Activated T-cell treated with anti-CD3 and anti-CD28 coated beads for 48 hours (primary cell): Measurements from ENCODE around the gene ASTN1.

Source experiments
- DNase-seq: peaks from one replicate; pipeline ENCODE4 v3.0.0-alpha.2; 2020; ENCODE audit warnings: low read depth

ASTN1 gene

DNA sequence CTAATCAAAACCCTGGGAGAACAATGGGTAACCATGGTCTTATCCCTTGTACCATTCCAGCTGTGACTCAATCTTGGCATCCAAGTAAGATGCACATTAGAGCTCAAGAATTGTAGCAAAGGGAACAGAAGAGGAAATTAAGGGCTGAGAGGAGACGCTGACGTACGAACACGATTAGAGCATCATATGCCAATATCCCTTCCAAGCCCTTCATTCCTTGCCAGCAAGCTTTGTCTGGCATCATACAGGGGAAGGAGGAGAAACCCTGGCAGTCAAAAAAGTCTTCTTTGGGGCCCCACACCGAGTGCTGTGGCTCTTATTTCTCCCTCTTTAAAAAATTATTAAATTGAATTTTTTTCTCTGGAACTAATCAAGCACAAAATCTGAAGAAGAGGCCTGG lies 120.9 kb downstream of the ASTN1 start:
- no peak for DNase-seq

DNA sequence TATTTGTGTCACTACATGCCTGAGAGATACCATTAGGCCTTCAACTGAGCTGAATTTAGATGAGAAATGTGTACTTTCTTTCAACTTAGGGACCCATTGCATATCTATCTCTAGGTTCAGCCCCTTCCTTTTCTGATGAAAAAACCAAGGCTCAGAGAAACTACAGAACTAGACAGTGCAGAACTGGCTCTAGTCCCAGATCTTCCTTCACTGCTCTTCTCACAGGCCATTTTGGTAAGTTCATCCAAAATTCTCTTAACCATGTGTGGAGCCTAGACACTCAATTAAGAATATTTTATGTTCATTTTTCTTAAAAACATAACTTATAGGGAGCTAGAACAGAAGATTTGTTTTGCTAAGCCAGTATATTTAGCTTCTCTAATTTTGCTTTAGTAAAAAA lies 128.9 kb downstream of the ASTN1 start:
- no peak for DNase-seq

DNA sequence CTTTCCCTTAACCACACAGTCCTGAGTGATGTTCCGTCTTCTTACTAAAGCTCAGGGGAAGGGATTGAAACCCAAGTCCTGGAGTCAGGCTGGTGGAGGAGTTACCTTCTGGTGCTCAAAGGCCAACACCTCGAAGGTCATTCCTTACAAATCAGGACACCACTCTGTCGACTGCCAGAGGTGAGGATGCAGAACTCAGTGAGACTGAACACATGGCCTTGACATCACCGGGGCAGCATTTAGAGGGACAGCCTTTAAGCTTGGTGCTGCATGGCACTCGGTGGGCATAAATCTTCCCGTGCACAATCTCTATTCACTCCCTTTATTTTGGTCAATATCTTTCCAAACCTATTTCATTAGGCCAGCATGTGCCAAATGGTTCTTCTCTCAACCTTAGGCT lies 130.9 kb downstream of the ASTN1 start:
- DNase-seq = no peak

DNA sequence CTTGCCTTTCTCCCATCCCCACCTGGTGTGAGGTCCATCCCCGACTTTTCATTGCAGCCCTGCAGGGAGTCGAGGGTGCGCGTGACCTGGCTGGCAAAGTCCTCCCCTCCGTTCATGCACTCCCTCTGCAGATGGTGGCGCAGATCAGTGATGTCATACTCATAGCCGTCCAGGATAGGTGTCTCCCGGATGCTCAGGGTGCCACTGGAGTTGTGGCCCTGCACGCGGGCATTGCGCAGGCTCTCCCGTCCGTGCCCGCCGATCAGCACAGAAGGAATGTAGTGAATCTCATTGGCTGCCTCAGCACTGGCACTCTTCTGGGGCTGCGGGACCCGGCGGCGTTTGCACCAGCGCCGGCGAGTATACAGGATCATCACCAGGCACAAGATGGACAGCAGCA lies 132.1 kb downstream of the ASTN1 start:
- DNase-seq = no peak

DNA sequence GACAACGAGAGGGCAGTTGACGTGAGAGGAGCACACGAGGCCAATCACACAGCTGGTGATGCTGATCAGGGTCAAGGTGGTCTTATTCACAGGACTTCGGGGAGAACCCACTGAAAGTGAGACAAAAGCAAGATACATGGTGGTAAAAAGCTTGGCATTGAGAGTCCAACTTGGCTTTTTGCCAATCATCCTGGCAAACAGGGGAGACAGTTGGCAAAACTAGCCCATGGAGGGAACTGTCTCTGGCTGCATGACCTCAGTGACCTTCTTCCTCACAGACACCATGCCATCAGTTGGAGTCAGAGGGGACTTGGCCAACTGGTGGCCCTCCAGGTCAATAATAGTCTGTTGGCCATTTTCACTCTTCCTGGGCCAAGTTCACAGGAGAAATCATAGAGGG lies 139.9 kb downstream of the ASTN1 start:
- no peak for DNase-seq

DNA sequence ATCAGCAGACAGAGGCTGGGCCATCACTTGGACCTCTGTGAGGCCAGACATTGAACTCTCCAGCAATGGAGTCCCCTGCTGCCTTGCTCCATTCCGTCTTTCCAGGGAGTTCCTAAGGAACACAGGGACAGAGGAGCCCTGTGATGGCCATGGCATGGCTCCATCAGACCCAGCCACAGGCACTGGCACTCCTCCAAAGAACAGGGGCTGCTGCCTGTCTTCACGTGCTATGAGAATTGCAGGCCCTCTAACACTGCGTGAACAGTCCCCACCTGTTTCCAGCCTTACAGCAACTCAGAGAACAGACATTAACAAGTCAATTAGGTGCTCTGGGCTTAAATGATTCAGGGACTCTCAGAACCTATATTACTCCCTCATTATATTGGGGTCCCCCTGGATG lies 140.8 kb downstream of the ASTN1 start:
- no peak for DNase-seq

DNA sequence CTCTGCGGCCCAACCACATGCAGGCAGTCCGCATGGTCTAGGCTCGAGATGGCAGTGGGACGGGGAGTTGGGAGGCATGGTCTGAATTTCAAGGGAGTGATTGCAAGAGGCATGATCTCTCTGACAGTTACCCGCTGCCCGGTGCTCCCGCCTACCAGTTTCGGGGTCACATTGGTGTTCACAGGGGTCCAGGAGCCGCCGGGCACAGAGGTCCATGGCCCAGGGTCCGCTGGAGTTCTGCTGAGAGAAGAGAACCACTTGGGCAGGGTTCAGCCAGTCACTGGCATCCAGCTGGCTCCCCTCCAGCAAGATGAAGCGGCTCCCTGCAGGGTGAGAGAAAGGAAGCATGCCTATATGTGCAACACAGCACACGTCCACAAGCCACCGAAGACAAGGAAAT lies 141.3 kb downstream of the ASTN1 start:
- no peak for DNase-seq

DNA sequence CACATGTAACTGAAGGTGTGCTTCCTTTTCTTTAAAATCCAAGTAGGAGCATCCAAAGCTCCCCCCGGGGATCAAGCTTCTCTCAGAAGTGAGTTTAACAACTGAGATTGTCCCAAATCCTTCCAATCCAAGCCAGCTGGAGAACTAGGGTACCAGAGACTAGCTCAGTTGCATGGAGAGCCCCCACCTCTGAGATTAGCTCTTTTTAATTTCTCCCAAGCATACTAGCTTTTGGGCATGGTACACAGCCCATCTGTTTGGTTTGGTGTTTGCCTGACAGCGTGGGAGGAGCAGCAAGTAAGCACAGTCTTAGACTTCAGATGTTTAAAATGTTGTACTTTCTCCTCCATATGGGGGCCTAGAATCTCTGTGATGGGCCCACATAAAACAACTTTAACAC lies 142.8 kb downstream of the ASTN1 start:
- no peak for DNase-seq

DNA sequence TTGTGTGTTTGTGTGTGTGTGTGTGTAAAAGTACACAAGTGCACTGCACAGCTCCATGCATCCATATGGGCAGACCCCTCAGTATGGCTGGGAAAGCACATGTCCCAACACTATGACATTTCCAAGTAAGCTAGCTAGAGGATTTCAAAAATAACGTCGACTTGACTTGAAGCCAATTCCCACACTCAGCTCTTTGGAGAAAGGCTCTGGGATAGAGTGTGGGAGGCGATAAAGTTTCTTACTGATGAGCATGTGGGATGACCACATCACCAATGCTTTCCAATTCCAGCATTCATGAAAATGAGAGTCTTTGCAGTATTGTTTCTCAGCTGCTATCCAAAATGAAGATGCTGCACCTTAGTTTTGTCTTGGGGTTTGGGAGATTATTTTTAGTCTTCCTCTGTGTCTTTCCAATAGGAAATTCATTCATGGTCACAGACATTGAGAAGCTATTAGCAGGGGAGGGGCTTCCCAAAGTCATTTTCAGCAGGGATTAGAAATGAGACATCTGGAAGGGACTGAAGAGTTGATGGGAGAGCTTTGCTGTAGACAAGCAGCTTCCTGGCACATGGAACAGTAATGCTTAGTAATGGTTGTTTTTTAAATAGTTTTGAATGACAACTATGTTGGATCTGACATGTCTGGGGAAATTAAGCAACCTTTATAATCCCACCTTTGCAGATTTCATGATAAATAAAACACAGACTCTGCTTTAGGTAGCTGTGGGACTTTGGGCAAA lies 143.5 kb downstream of the ASTN1 start:
- no peak for DNase-seq

DNA sequence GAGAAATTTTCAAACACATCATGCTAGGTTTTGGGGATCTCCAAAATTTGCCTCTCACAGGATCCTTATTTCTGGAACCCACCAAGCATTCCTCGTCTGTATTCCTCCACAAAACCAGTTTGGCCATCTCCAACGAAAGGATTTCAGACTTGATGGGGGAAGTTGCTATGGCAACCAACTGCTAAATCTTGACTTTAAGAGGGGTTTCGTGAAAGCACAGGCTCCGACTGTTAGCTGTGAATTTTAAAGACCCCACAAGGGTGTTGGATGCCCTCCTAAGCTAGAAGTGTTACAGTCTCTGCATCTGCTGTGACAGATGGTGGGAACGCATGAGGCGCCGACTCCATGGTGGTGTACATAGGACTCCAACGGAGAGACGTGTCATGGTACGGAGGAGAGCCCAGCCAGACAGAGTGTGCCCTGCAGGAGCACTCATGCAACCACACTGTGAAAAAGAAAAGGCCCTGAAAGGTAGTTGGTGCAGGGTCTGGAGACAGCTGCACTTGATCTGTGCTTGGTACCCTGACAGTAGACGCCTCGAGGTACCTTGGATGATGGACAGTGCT lies 147.1 kb downstream of the ASTN1 start:
- no peak for DNase-seq

DNA sequence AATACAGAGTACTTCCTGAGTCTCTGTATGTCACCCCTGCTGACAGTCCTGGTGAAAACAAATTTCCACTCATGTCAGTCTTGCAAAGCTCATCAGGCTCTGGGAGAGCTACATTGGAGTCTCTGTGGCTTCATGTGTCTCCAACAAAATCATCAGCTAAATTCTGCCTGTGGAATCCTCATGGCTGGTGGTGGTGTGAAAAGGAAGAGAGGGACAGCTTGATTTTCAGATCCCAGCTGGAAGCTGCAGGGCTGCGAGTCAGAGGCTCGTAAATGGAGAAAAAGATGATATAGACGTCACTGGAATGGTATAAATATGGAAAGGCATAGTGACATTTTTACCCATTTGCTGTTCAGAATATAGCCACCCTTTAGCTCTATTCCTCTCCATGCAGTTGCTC lies 150.2 kb downstream of the ASTN1 start:
- DNase-seq = no peak

DNA sequence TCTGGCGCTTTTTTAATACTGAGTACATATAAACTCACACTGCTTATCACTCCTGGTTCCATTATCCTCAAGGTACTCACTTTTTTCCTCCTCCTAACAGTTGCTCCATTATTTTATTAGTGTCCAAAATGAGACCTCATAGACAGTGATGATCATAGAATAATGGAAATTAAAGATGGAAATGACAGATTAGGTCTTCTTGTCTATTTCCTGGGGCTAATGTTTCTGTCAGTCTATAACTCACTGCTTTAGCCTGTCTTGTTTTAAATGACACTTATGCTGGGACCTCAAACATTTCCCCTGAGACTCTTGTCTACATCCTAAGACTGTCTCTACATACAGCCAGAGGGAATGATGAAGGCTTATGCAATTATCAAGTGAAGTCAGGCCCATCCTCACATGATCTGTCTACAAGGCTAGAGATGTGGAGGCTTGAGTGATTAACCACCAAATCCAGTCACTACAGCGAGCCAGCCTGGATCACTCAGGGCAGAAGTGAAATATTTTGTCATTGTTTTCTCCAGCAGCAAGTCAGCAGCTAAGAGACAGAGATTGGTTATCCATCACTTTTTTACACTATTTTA lies 152.1 kb downstream of the ASTN1 start:
- DNase-seq = no peak

DNA sequence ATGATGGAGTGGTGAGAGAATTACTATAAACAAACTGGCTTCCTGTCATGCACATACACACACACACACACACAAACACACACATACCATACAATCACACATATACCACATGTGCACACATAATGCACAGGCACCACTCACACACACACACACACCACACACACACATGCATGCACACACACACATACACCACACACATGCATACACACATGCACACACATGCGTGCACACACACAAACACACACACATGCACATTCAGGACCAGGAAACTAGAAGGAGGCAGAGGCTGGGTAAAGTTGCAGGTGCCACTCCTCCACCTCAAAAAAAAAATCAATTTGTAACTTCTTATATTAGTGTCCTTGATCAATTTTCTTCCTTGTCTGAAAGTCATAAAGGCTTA lies 153.0 kb downstream of the ASTN1 start:
- no peak for DNase-seq

DNA sequence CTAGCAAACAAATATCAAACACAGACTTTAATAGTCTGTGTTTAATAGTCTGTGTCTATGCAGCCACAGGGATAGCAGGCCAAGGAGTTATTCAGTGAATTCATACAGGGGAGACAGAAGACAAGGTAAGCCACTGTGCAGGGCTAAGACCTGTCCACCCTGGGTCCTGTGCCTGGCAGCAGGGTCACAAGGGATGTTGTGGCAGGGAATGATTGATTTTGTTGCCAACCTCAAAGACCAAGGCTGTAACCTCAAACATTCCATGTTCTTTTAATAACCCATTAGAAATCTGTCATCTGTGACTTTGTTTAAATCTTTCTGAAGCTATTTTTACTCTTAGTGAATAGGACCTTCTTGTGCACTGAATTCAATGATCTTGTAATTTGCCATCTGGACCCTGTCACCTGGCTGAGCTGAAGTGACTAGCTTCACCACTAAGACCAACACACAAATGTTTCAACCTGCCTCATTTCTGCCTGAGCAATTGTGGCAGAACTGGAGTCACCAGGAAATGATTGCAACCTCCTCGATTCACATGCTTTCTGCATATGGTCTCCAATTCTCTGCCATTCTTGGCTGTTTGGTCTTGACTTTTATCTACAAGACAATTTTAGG lies 154.2 kb downstream of the ASTN1 start:
- DNase-seq = no peak

DNA sequence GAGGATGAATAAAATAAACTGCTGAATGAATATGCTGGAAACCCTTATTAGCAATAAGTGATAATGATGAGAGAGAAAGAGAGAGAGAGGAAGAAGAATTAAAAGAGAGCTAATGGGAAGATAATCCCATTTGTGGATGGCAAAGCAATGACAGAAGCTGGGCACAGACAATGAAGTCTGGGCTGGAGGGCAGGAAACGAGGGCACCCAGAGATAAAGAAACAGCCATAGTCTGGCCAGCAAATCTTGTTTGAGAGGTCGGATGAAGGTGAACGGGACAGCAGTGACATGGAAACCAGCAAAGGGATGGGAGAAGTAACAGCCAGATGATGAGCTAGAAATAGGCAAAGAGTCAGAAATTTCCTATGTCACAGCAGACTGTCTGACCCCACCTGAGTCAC lies 155.9 kb downstream of the ASTN1 start:
- no peak for DNase-seq

DNA sequence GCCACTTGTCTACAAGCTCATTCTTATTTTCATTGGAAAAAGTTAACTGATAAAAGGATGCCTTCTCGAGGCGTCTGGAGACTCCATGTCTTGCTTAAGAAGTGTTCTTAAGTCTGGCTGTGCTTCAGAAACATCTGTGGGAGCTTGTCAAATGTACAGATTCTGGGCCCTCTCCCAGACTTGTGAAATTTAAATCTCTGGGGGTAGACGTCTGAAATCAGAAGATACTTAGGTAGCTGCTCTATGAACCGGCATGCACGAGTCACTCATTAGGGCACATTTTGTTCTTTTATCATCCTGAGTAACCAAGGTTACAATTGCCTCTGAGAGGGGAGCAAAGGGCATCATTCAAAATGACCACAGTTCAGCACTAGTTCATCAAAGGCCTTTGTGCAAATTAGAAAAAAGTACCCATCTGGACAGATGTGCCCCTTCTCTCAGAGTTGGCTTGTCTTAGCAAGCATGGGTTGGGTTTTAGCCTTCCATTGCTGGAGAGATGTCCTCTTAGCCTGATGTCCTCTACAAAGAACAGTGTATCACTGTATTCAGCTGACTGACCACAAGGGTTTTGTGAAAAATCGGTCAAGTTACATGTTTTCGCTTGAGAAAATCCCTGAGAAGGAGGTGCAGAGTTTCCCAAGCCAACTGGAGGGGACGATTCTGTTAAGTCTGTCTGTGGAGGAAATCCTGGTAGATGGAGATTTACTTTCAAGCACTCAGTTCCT lies 156.9 kb downstream of the ASTN1 start:
- no peak for DNase-seq

DNA sequence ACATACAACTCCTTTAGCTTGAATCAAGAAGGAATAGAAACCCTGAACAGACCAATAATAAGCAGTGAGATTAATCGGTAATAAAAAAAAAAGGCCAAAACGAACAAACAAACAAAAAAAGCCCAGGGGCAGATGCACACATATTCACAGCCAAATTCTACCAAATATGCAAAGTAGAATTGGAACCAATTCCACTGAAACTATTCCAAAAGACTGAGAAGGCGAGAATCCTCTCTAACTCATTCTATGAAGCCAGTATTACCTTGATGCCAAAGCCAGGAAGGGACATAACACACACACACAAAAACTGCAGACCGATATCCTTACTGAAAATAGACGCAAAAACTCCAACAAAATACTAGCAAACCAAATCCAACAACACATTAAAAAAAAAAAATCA lies 161.6 kb downstream of the ASTN1 start:
- DNase-seq = no peak

DNA sequence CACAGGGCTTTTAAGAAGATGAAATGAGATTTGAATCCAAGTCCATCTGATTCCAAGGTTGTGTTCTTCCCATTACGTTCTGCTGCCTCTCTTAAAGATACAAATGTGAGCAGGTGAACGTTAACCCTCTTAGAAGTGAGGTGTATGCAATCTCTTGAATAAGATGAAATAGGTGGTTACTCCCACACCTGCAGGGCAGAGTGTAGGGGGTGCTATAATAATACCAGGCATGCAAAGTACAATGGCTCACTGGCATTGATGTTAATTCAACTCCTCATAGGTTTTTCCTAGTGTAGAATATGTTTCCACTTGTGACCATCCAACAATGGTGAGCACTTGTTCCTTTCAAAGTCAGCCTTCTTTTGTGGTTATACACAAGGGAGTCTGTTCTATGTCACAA lies 163.0 kb downstream of the ASTN1 start:
- no peak for DNase-seq

DNA sequence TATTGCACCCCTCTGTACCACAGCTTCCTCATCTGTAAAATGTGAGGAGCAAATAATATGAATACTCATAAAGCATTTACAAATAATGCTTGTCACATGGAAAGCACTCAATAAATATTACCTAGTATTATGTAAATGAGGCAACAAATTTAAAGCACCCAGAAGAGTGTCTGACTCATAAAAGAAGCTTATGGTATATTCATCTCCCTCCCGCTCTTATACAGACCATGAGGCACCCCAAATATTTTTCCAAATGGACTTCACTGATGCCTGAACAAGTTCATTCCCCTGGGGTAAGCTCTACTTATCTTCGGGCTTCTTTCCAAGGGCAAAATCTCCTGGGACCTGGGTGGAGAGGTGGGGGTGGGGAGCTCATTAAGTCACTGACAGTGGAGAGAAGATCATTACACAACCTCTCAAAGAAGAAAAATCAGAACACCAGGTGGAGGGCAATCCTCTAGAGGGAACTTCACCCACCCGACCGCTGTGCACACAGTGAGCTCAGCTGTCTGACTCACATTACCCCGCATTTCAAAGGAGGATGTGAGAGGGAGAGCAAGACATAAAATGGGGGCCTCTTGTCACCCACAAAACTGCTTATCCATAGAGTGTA lies 166.2 kb downstream of the ASTN1 start:
- no peak for DNase-seq

DNA sequence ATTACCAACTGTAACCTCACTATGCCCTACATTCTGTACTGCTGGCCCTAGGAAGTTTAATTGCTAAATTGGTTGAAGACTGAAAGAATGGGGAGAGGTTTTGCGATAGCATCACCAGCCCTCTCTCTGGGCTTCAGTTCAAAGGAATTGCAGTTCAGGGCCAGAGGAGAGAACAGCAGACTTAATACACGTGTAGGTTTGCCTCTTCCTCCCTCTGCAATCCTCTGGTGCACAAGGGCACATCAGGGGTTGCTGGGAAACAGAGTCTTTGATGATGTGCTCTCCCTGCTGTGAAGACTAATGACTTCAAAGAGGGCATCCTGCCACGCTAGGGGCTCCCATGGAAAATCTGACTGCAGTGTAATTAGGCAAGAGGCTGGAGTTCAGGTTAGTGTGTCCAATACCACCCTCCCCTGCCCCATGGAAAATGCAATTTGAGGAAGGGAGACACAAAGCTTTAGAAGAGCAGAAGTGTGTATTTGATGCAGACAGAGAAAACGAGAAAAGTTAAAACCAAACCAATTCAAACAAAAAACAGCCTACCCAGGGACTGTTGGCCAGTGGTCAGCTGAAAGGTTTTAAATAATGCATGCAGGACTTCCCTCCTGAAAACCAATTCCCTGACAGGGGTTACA lies 167.9 kb downstream of the ASTN1 start:
- DNase-seq = no peak

DNA sequence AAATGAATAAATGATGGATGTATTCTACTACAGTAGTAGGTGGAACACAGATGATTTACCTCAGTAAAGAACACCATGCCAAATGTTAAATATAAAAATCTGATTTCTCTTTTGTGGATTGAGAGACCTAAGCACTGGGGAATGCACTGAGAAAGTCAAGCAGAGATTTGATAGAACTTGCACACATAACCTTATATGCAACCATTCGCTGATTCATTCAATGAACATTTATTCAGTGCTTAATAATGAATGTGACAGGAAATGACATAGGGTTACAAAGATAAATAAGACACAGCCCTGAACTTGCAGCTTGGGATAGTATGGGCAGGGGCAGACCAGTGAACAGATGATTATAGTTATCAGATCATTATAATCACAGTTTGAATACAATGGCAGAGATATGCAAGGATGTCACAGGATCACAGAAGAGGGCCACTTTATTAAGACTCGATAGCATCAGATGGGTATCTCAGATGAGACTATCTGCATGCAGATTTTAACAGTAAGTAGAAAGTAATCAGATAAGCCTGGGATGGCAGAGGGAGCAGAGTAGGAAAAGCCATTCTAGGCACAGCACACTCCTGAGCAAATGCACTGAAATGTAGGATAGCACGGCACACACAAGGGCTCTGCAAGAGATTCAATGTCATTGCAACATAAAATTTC lies 169.4 kb downstream of the ASTN1 start:
- no peak for DNase-seq
